Measurements from ENCODE around the gene PLEKHG5. TPM values are rescaled to one million over a fixed set of nuclear protein-coding genes. Genes with fewer than 3 reads are reported as not detected.
"Not testable (repeated sequence)": the region's sequence is repeated elsewhere in the genome, so short reads cannot be mapped to it uniquely, and the experiment has no call there.

PLEKHG5 gene
- total RNA-seq, 4 donors from 2014 or later: 1.2 to 2.3 (median 1.6) TPM

- intact Hi-C loops (cut with DNase I; ENCODE audit: low total_unique reads): no loop called here
- ATAC-seq: no peak
- DNase-seq: no peak
- H3K27ac ChIP-seq: no peak overlapping the region
- no peak for TF ChIP-seq CTCF (IDR thresholded peaks at IDR 0.05 in 4 of 5, conservative IDR thresholded peaks at IDR 0.05 in 1 of 5)
- no peaks in the 10 kb centered on the region for H3K36me3 ChIP-seq
- peaks cover 5 to 20% of the 10 kb centered on the region in 2 donors for H3K4me1 ChIP-seq
- H3K4me3 ChIP-seq: no peak overlapping the region
- in situ Hi-C loops (cut with MboI; ENCODE audit: low sequenced_read_pairs in 4 of 4): loop anchor here in 1 of 4 donors (25.0 kb wide), 1 partner anchor 142 kb away; no protein-coding TSS in a partner anchor
- no peaks in the 10 kb centered on the region for H3K9me3 ChIP-seq
- peaks cover 3 to 23% (median 9%) of the 10 kb centered on the region in 3 donors for H3K27me3 ChIP-seq
These were observed 3.6 kb upstream of the PLEKHG5 start for GRCh38 chr1:6495041-6495441.

GRCh38 chr1:6494627-6495026, 3.2 kb upstream of the PLEKHG5 start:
- intact Hi-C loops (cut with DNase I; ENCODE audit: low total_unique reads) (no loop called here), in situ Hi-C loops (cut with MboI; ENCODE audit: low sequenced_read_pairs in 4 of 4) (loop anchor here in 1 of 4 donors (25.0 kb wide), 1 partner anchor 143 kb away; no protein-coding TSS in a partner anchor)
- Histone ChIP-seq H3K4me3 (no peak overlapping the region), H3K36me3 (no peaks in the 10 kb centered on the region), H3K27me3 (peaks cover 7 to 23% (median 9%) of the 10 kb centered on the region in 3 donors), H3K9me3 (no peaks in the 10 kb centered on the region), H3K4me1 (peaks cover 5 to 21% of the 10 kb centered on the region in 2 donors), H3K27ac (no peak overlapping the region)
- no peak for TF ChIP-seq CTCF (IDR thresholded peaks at IDR 0.05 in 4 of 5, conservative IDR thresholded peaks at IDR 0.05 in 1 of 5)
- no peak for TF ChIP-seq POLR2A (IDR thresholded peaks at IDR 0.05)
- ATAC-seq: no peak
- no peak for DNase-seq

- DNase-seq; H3K36me3 ChIP-seq; H3K9me3 ChIP-seq; H3K4me3 ChIP-seq; intact Hi-C loops (cut with DNase I; ENCODE audit: low total_unique reads); H3K27ac ChIP-seq; ATAC-seq: not testable (repeated sequence)
- in situ Hi-C loops (cut with MboI; ENCODE audit: low sequenced_read_pairs in 4 of 4): loop anchor here in 1 of 4 donors (25.0 kb wide), 1 partner anchor 143 kb away; no protein-coding TSS in a partner anchor
- Histone ChIP-seq H3K4me1 (peaks cover 5 to 21% of the 10 kb centered on the region in 2 donors), H3K27me3 (peaks cover 7 to 23% (median 9%) of the 10 kb centered on the region in 3 donors)
These were observed 2.4 kb upstream of the PLEKHG5 start for GRCh38 chr1:6493834-6494223.

- H3K36me3 ChIP-seq: no peaks in the 10 kb centered on the region
- H3K9me3 ChIP-seq: no peaks in the 10 kb centered on the region
- no peak for TF ChIP-seq CTCF (IDR thresholded peaks at IDR 0.05 in 4 of 5, conservative IDR thresholded peaks at IDR 0.05 in 1 of 5)
- TF ChIP-seq POLR2A (IDR thresholded peaks at IDR 0.05): no peak
- H3K4me1 ChIP-seq: peaks cover 5 to 13% of the 10 kb centered on the region in 2 donors
- no peak overlapping the region for H3K4me3 ChIP-seq
- intact Hi-C loops (cut with DNase I; ENCODE audit: low total_unique reads): no loop called here
- peaks cover 7 to 15% (median 9%) of the 10 kb centered on the region in 3 donors for H3K27me3 ChIP-seq
- in situ Hi-C loops (cut with MboI; ENCODE audit: low sequenced_read_pairs in 4 of 4): loop anchor here in 1 of 4 donors (25.0 kb wide), 1 partner anchor 145 kb away; no protein-coding TSS in a partner anchor
- ATAC-seq (no peak), DNase-seq (no peak)
- peak overlapping the region in 1 of 4 donors; percentile 28 for H3K27ac ChIP-seq
These were observed 499 bp upstream of the PLEKHG5 start for GRCh38 chr1:6491966-6492365.

- intact Hi-C loops (cut with DNase I; ENCODE audit: low total_unique reads): no loop called here
- Histone ChIP-seq H3K27ac (peak overlapping the region; percentile 2 to 39 (median 24)), H3K27me3 (peaks cover 5 to 15% (median 10%) of the 10 kb centered on the region in 3 donors), H3K9me3 (no peaks in the 10 kb centered on the region), H3K4me1 (peaks cover 7 to 12% of the 10 kb centered on the region in 2 donors), H3K4me3 (peak overlapping the region; percentile 44 to 66 (median 53)), H3K36me3 (no peaks in the 10 kb centered on the region)
- DNase-seq (no peak), ATAC-seq (no peak)
- TF ChIP-seq CTCF (IDR thresholded peaks at IDR 0.05 in 4 of 5, conservative IDR thresholded peaks at IDR 0.05 in 1 of 5) (no peak), POLR2A (IDR thresholded peaks at IDR 0.05) (no peak)
- in situ Hi-C loops (cut with MboI; ENCODE audit: low sequenced_read_pairs in 4 of 4): loop anchor here in 1 of 4 donors (25.0 kb wide), 1 partner anchor 146 kb away; no protein-coding TSS in a partner anchor
These were observed 402 bp downstream of the PLEKHG5 start for GRCh38 chr1:6491081-6491449.
